Measurements from ENCODE around the gene THAP12. TPM values are rescaled to one million over a fixed set of nuclear protein-coding genes. Genes with fewer than 3 reads are reported as not detected.

The THAP12 gene
- total RNA-seq, 1 experiment from 2014 or later: 44.1 TPM

DNA sequence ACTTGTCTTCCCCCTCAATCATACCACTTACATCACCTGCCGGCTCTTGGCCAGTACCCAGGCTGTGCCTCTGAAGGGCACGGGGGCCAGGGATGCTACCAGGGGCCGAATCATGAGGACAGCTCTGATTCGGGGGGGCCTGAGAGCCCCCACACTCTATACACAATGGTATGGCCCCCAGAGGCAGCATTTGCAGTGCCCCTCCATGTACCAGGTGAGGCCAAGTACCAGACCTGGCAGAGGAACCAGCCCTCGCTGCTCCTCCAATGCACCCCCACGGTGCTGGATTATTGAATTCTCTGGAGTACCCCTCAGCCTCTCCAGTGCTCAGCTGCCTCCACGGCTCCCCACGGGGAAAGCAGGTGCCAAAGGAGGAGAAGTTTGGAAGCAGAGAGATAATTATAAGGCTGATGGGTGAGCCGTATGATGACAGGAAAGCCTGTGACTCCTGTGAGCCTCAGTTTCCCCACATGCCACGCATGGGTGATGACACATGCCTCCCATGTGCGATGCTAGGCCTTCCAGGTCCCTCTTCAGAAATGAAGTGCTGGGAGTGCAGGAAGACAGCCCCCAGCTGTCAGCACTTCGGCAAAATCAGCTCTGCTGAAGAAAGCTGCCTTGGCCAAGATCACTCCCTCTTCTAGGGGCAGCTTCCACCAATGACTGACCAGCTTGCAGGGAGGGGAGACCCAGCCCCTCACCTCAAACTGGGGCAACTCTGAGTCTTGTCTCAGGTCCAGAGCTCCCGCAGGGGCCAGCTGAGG, 69.9 kb downstream of the THAP12 start:
- H3K4me1 ChIP-seq (ENCODE audit: control insufficient read depth in 1 of 2, insufficient read depth in 2 of 2, low read length in 2 of 2): no peaks in the 10 kb centered on the region
- ATAC-seq: no peak
- RAD21 ChIA-PET (ENCODE audit: low non-redundant PET in 1 of 2, low total read pairs in 2 of 2, uncharacterized antibody in 2 of 2, unreplicated experiment in 2 of 2): no interaction called here

More for the DNA sequence above, 69.9 kb downstream of the THAP12 start:
- ChIA-PET CTCF (no interaction called here), POLR2A (no interaction called here)
- Histone ChIP-seq H3K4me2 (ENCODE audit: low read length) (no peak overlapping the region), H3K9me2 (ENCODE audit: insufficient read depth) (no peaks in the 10 kb centered on the region), H3K27ac (ENCODE audit: low read depth, low read length) (no peak overlapping the region), H3K36me3 (ENCODE audit: control insufficient read depth in 1 of 2, insufficient read depth in 2 of 2, low read length in 2 of 2) (no peaks in the 10 kb centered on the region), H3K9ac (ENCODE audit: low read length) (no peak overlapping the region), H3K9me3 (ENCODE audit: control insufficient read depth in 1 of 2, insufficient read depth in 1 of 2, low read depth in 1 of 2, low read length in 2 of 2) (no peaks in the 10 kb centered on the region), H3K79me2 (ENCODE audit: insufficient read depth, low read length) (no peaks in the 10 kb centered on the region), H3K4me3 (replicated peaks in 1 of 2; ENCODE audit: low read depth in 1 of 2, low read length in 2 of 2) (no peak overlapping the region), H2AFZ (ENCODE audit: low read depth, low read length, poor library complexity, severe bottlenecking) (no peak overlapping the region), H3K27me3 (ENCODE audit: insufficient read depth, low read length) (no peaks in the 10 kb centered on the region), H4K20me1 (ENCODE audit: insufficient read depth) (no peaks in the 10 kb centered on the region)
- no peak for DNase-seq (ENCODE audit: low read depth, low spot score)
- TF ChIP-seq ELF1 (IDR thresholded peaks at IDR 0.05; ENCODE audit: borderline replicate concordance, low read depth) (no peak), POLR2A (IDR thresholded peaks at IDR 0.05; ENCODE audit: borderline replicate concordance, extremely low read depth, insufficient read depth, insufficient read length) (no peak), EGR1 (IDR thresholded peaks at IDR 0.05; ENCODE audit: low read depth) (no peak), SP1 (IDR thresholded peaks at IDR 0.05; ENCODE audit: low read depth) (no peak), CBX3 (IDR thresholded peaks at IDR 0.05; ENCODE audit: low read depth) (no peak), SRF (IDR thresholded peaks at IDR 0.05; ENCODE audit: low read depth) (no peak), EZH2phosphoT487 (IDR thresholded peaks at IDR 0.05; ENCODE audit: borderline replicate concordance) (no peak), EZH2 (IDR thresholded peaks at IDR 0.05) (no peak), YY1 (IDR thresholded peaks at IDR 0.05; ENCODE audit: extremely low read depth, insufficient replicate concordance, low read depth, low read length) (no peak), FOSL1 (IDR thresholded peaks at IDR 0.05; ENCODE audit: low read depth) (no peak)
- TF ChIP-seq, protein P1, sequence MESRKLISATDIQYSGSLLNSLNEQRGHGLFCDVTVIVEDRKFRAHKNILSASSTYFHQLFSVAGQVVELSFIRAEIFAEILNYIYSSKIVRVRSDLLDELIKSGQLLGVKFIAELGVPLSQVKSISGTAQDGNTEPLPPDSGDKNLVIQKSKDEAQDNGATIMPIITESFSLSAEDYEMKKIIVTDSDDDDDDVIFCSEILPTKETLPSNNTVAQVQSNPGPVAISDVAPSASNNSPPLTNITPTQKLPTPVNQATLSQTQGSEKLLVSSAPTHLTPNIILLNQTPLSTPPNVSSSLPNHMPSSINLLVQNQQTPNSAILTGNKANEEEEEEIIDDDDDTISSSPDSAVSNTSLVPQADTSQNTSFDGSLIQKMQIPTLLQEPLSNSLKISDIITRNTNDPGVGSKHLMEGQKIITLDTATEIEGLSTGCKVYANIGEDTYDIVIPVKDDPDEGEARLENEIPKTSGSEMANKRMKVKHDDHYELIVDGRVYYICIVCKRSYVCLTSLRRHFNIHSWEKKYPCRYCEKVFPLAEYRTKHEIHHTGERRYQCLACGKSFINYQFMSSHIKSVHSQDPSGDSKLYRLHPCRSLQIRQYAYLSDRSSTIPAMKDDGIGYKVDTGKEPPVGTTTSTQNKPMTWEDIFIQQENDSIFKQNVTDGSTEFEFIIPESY (IDR thresholded peaks at IDR 0.05; ENCODE audit: extremely low read depth, insufficient replicate concordance, low read length): no peak
- TF ChIP-seq, protein P2, sequence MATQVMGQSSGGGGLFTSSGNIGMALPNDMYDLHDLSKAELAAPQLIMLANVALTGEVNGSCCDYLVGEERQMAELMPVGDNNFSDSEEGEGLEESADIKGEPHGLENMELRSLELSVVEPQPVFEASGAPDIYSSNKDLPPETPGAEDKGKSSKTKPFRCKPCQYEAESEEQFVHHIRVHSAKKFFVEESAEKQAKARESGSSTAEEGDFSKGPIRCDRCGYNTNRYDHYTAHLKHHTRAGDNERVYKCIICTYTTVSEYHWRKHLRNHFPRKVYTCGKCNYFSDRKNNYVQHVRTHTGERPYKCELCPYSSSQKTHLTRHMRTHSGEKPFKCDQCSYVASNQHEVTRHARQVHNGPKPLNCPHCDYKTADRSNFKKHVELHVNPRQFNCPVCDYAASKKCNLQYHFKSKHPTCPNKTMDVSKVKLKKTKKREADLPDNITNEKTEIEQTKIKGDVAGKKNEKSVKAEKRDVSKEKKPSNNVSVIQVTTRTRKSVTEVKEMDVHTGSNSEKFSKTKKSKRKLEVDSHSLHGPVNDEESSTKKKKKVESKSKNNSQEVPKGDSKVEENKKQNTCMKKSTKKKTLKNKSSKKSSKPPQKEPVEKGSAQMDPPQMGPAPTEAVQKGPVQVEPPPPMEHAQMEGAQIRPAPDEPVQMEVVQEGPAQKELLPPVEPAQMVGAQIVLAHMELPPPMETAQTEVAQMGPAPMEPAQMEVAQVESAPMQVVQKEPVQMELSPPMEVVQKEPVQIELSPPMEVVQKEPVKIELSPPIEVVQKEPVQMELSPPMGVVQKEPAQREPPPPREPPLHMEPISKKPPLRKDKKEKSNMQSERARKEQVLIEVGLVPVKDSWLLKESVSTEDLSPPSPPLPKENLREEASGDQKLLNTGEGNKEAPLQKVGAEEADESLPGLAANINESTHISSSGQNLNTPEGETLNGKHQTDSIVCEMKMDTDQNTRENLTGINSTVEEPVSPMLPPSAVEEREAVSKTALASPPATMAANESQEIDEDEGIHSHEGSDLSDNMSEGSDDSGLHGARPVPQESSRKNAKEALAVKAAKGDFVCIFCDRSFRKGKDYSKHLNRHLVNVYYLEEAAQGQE (IDR thresholded peaks at IDR 0.05; ENCODE audit: low read depth): no peak
- BruUV-seq (replicated peaks): no TSS peak
- intact Hi-C loops (cut with micrococcal nuclease): no loop called here
